HFF-Myc (cell line): ENCODE data around the gene TRABD2B.

Experiments used
- DNase-seq: peaks from one replicate; pipeline ENCODE4 v3.0.0-alpha.2; 2011; ENCODE audit warnings: low read depth; ENCODE audit errors: extremely low read depth
- H3K4me3 ChIP-seq: replicated peaks from 2 replicates; pipeline ENCODE4 v1.5.1; 2011; ENCODE audit warnings: low read depth, mild to moderate bottlenecking, control low read depth, low read length
- CTCF ChIP-seq: IDR thresholded peaks from 2 replicates; pipeline ENCODE4 v1.5.1; 2012; ENCODE audit warnings: mild to moderate bottlenecking, low read depth, low read length, control low read depth; ENCODE audit errors: missing control alignments

The TRABD2B gene

DNA sequence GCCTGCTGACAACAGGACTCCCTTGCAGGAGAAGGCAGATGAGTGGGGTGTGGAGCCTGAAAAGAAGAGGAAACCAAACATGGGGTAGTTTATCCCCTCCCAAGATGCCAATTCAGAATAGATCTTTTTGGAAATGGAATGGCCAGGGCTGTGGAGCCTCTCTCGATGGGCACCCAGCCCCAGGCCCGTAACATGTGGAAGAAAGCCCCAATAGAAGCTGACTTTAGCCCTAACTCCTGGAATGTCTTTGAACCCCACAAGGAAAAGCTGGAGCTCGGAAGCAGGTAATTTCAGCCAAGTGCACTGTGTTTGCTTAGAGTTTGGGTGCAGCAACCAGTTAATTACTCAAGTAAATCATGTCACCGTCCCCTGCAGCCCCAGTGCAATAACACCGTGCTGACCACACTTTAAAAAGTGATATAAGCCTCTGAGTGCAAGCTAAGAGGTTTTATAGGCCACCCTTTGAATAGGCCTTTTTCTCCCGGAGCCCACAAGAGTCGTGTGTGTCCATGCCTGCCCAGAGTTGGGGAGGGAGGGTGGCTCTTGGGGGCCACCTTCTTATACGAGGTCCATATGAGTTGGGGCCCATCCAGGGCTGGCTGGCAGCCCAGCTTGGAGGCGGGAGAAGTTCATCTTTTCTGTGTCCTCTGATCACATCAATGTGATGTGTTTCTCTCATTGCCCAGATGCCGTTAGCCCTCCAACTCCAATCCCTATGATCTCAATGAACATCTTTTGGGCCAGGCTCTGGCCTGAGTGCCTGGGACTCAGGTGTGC lies 153.2 kb downstream of the TRABD2B start:
- no peak for DNase-seq
- no peak overlapping the region for H3K4me3 ChIP-seq

GRCh38 chr1:47843059-47843458 lies 154.1 kb downstream of the TRABD2B start:
- TF ChIP-seq CTCF = no peak
- DNase-seq = no peak
- no peak overlapping the region for H3K4me3 ChIP-seq

More for the DNA sequence above, 153.2 kb downstream of the TRABD2B start:
- TF ChIP-seq CTCF = no peak

- H3K4me3 ChIP-seq = no peak overlapping the region
- DNase-seq = no peak
- TF ChIP-seq CTCF = no peak
Measured at GRCh38 chr1:47842228-47842919, 154.8 kb downstream of the TRABD2B start.

DNA sequence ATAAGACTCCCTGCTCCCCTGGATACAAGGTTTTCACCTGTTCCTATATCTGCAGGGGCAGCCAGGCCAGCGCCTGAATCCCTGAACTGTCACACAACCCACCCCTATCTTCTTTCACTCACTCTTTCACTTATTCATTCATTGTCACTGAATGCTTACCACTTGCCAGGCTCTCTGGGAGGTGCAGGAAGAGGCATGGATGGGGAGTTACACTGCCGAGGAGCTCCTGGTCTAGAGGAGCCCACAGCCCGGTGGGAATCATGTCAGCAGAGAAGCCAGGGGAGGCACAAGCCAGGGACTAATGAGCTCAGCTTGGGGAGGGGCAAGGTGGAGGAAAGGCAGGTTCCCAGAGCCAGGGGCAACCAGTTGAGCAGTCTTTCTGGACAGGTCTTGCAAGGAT lies 155.8 kb downstream of the TRABD2B start:
- no peak for TF ChIP-seq CTCF
- no peak for DNase-seq
- H3K4me3 ChIP-seq = no peak overlapping the region

- no peak overlapping the region for H3K4me3 ChIP-seq
- TF ChIP-seq CTCF = no peak
- no peak for DNase-seq
Measured at GRCh38 chr1:47840393-47841190, 156.6 kb downstream of the TRABD2B start.

DNA sequence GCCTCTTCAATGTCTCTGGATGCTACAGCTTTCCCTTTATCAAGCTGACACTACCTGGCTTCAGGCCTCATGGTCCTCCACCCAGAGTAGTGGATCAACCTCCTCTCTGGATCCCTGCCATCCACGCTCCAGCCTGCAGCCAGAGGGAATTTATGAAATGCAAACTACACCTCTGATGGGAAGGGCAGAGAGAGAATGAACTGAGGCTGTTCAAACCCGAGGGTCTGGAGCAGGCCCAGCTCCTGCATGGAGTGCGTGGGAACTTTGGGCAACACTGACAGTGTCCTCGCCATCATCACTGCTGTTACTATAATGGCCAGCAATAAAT lies 157.8 kb downstream of the TRABD2B start:
- no peak for TF ChIP-seq CTCF
- no peak overlapping the region for H3K4me3 ChIP-seq
- DNase-seq = no peak
